BLaER1 treated with 17β-estradiol and CSF1 and Interleukin-3, amounts not matched to agents 10 nM and 100 nM (cell line): ENCODE measurements around the gene PAQR9.

ENCODE experiments used
- H3K27ac ChIP-seq, 11 experiments: shearing (Covaris generic); formaldehyde crosslinking; 2 replicates each; pipeline ENCODE4 v1.8.1; 2022
- H3K27me3 ChIP-seq, 11 experiments: shearing (Covaris generic); formaldehyde crosslinking; 2 replicates each; pipeline ENCODE4 v1.8.1; 2022
- H3K36me3 ChIP-seq, 11 experiments: shearing (Covaris generic); formaldehyde crosslinking; 2 replicates each; pipeline ENCODE4 v1.8.1; 2022
- H3K4me1 ChIP-seq, 10 experiments: shearing (Covaris generic); formaldehyde crosslinking; 2 replicates each; pipeline ENCODE4 v1.8.1; 2022
- H3K4me2 ChIP-seq, 11 experiments: shearing (Covaris generic); formaldehyde crosslinking; 2 replicates each; pipeline ENCODE4 v1.8.1; 2022
- H3K4me3 ChIP-seq, 10 experiments: shearing (Covaris generic); formaldehyde crosslinking; 2 replicates each; pipeline ENCODE4 v1.8.1; 2022
- H3K9ac ChIP-seq, 11 experiments: shearing (Covaris generic); formaldehyde crosslinking; 2 replicates each; pipeline ENCODE4 v1.8.1; 2022
- H3K9me3 ChIP-seq, 11 experiments: shearing (Covaris generic); formaldehyde crosslinking; replicated peaks in 1 of 11; 2 replicates each; pipeline ENCODE4 v1.8.1; 2022
- H4K20me1 ChIP-seq, 11 experiments: shearing (Covaris generic); formaldehyde crosslinking; 2 replicates each; pipeline ENCODE4 v1.8.1; 2022
- Cebpa-rat ChIP-seq, 11 experiments: shearing (Covaris generic); IDR thresholded peaks; 2 replicates each; pipeline ENCODE4 v1.8.1; 2022

The PAQR9 gene

DNA sequence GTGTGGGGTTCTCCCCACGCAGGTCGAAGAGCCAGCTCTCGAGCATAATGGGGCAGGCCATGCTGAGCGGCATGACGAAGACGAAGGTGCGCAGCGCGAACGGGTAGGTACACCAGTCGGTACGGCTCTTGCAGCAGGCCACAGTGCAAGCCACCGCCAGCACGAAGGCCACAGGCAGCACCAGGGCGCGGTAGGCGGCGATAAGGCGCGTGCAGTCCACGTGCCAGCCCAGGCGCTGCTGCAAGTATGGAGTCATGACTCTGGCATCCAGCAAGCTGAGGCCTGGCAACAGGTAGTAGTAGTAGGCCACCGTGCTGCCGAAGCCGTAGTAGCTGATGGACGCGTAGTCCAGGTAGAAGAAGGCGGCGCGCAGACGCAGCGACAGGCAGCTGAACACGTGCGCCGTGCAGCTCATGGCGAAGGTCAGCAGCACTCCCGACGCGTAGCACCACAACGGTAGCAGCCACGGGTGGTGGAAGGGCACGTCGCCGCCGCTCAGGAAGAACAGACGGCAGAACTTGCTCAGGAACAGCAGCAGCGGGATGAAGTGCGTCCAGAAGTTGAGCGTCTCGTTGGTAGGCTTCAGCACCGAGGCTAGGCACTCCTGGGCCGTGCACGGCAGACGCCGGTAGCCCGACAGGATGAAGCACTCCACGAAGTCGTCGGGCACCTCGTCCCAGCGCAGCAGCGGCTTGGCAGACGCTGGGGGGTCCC is 797 bp downstream of the PAQR9 start:
- peaks cover 0 to 5% (median 4%) of the 10 kb centered on the region in 10 experiments; a peak in 5 of 20 replicates for H3K4me1 ChIP-seq
- peaks cover 41 to 53% (median 50%) of the 10 kb centered on the region in 11 experiments for H3K27me3 ChIP-seq
- peaks cover 0 to 11% (median 4%) of the 10 kb centered on the region in 11 experiments; a peak in 8 of 22 replicates for H3K9me3 ChIP-seq
- H3K36me3 ChIP-seq = no peaks in the 10 kb centered on the region
- no peak for TF ChIP-seq Cebpa-rat (IDR thresholded peaks at IDR 0.05)
- H3K9ac ChIP-seq = peak overlapping the region in 9 of 11 experiments; percentile 60 to 76 (median 67); a peak in 12 of 22 replicates
- no peak overlapping the region for H3K27ac ChIP-seq
- H3K4me3 ChIP-seq = peak overlapping the region; percentile 61 to 77 (median 72)
- H4K20me1 ChIP-seq = no peaks in the 10 kb centered on the region
- peak overlapping the region; percentile 90 to 99 (median 93) for H3K4me2 ChIP-seq

DNA sequence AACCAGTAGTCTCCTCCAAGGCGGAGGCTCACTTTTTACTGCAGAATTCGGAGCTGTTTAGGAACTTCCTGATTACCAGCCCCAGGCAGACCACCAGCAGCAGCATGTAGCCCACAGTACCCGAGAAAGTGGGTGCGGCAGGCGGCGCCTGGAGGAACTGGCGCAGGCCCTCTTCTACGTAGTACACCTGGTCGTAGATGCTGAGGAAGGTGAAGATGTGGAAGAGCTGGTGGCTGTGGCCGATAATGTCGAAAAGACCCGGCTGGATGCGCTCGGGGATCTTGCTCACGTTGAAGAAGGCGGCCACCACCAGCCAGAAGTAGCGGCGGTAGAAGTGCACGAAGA is 1.3 kb downstream of the PAQR9 start:
- Histone ChIP-seq H3K27ac (no peak overlapping the region), H3K9me3 (peaks cover 0 to 11% (median 4%) of the 10 kb centered on the region in 11 experiments; a peak in 8 of 22 replicates), H3K9ac (no peak overlapping the region), H3K4me3 (no peak overlapping the region), H3K36me3 (no peaks in the 10 kb centered on the region), H3K27me3 (peaks cover 41 to 53% (median 50%) of the 10 kb centered on the region in 11 experiments), H4K20me1 (no peaks in the 10 kb centered on the region), H3K4me2 (no peak overlapping the region), H3K4me1 (peaks cover 0 to 5% (median 4%) of the 10 kb centered on the region in 10 experiments; a peak in 5 of 20 replicates)
- TF ChIP-seq Cebpa-rat (IDR thresholded peaks at IDR 0.05) = no peak

DNA sequence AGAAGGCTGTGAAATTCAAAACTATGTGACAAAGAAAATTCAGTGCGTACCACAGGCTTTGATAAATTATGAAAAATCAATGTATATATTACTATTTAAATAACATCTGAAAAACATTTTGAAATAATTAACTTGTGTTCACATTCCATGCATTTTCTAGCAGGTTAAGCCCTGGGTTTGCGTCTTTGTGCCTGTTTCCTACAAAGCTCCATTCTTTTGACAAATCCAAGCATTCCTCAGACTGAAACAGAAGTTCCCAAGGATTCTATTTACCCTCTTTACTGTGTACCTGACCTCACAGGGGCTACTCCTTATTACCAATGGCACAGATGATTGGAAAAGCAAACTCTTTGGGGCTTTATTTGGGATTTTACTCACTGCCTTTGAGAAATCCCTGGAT is 1.9 kb downstream of the PAQR9 start:
- Histone ChIP-seq H3K27me3 (peaks cover 41 to 53% (median 50%) of the 10 kb centered on the region in 11 experiments), H3K4me2 (no peak overlapping the region), H3K36me3 (no peaks in the 10 kb centered on the region), H3K4me1 (peaks cover 0 to 5% (median 4%) of the 10 kb centered on the region in 10 experiments; a peak in 5 of 20 replicates), H3K9ac (no peak overlapping the region), H3K27ac (no peak overlapping the region), H3K4me3 (no peak overlapping the region), H4K20me1 (no peaks in the 10 kb centered on the region), H3K9me3 (peaks cover 0 to 11% (median 4%) of the 10 kb centered on the region in 11 experiments; a peak in 8 of 22 replicates)
- no peak for TF ChIP-seq Cebpa-rat (IDR thresholded peaks at IDR 0.05)

DNA sequence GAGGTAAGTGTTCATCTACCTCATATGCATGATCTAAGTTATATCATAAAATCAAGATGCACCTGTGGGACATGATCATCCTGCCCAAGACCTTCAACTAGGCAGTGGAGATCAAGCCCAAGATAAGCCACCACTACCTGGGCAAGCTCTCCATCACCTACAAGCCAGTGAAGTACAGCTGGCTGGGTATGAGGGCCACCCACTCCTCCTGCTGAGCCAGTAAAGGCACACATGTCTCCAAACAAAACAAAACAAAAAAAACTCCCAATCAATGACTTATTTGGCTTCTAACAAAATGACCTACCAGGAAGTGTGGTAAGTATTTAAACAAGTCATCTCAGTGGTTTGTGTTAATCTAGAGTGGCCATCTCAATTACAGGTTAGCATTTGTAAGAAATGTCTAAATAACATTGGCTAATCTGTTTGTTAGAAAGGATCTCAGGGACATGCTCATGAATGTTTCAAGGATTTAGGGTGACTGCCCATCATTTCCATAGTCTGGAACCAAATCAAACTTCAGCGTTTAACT is 3.1 kb downstream of the PAQR9 start:
- H3K4me1 ChIP-seq = peaks cover 0 to 5% (median 4%) of the 10 kb centered on the region in 10 experiments; a peak in 5 of 20 replicates
- no peaks in the 10 kb centered on the region for H4K20me1 ChIP-seq
- no peak overlapping the region for H3K4me3 ChIP-seq
- no peak overlapping the region for H3K9ac ChIP-seq
- no peak overlapping the region for H3K27ac ChIP-seq
- no peak for TF ChIP-seq Cebpa-rat (IDR thresholded peaks at IDR 0.05)
- H3K9me3 ChIP-seq = peaks cover 0 to 11% (median 4%) of the 10 kb centered on the region in 11 experiments; a peak in 8 of 22 replicates
- H3K36me3 ChIP-seq = no peaks in the 10 kb centered on the region
- H3K4me2 ChIP-seq = no peak overlapping the region
- H3K27me3 ChIP-seq = peaks cover 37 to 44% (median 41%) of the 10 kb centered on the region in 11 experiments

DNA sequence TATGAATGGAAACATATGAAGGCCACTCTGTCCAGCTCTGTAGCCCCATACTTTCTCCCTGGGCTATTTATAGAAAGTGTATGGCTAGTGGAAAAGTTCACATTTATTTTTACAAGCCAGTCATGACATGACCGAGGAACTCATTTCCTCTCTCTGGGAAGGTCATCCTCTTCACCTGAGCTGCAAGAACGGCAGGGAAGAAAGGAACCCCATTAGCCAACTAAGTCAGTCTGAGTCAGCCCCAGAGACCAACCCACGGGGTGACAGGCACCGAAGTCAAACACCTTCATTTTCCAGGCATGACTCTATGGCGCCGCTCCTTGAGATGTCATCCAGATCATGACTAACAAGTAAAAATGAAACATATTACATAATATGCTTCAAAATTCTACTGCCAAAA is 4.8 kb downstream of the PAQR9 start:
- H3K9me3 ChIP-seq = peaks cover 0 to 11% (median 4%) of the 10 kb centered on the region in 11 experiments; a peak in 8 of 22 replicates
- no peaks in the 10 kb centered on the region for H4K20me1 ChIP-seq
- H3K27ac ChIP-seq = no peak overlapping the region
- H3K36me3 ChIP-seq = no peaks in the 10 kb centered on the region
- H3K4me1 ChIP-seq = peaks cover 0 to 5% (median 4%) of the 10 kb centered on the region in 10 experiments; a peak in 5 of 20 replicates
- no peak for TF ChIP-seq Cebpa-rat (IDR thresholded peaks at IDR 0.05)
- H3K4me2 ChIP-seq = no peak overlapping the region
- H3K9ac ChIP-seq = no peak overlapping the region
- peaks cover 22 to 27% (median 24%) of the 10 kb centered on the region in 11 experiments for H3K27me3 ChIP-seq
- H3K4me3 ChIP-seq = no peak overlapping the region

DNA sequence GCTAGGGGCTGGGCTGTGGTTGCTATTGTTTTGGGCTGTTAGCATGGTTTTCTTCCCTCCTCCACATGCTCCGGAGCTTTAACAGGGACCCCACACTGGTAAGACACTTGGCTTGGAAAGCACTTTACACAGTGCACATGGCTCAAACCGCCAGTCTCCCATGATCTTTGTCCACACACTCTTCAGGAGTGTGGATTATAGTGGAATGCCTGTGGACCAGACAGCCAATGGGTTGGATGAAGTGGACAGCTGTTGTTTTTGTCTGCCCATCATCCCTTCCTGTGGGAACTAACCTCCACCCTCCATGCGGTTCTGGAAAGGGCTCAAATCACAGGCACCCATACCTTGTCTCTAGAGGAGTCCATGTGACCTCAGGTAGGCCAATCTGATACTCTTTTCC is 10.0 kb downstream of the PAQR9 start:
- Histone ChIP-seq H3K4me2 (no peak overlapping the region), H3K9me3 (no peaks in the 10 kb centered on the region), H3K4me3 (no peak overlapping the region), H3K4me1 (no peaks in the 10 kb centered on the region), H4K20me1 (no peaks in the 10 kb centered on the region), H3K36me3 (no peaks in the 10 kb centered on the region), H3K9ac (no peak overlapping the region), H3K27ac (no peak overlapping the region), H3K27me3 (no peaks in the 10 kb centered on the region)
- TF ChIP-seq Cebpa-rat (IDR thresholded peaks at IDR 0.05) = no peak

DNA sequence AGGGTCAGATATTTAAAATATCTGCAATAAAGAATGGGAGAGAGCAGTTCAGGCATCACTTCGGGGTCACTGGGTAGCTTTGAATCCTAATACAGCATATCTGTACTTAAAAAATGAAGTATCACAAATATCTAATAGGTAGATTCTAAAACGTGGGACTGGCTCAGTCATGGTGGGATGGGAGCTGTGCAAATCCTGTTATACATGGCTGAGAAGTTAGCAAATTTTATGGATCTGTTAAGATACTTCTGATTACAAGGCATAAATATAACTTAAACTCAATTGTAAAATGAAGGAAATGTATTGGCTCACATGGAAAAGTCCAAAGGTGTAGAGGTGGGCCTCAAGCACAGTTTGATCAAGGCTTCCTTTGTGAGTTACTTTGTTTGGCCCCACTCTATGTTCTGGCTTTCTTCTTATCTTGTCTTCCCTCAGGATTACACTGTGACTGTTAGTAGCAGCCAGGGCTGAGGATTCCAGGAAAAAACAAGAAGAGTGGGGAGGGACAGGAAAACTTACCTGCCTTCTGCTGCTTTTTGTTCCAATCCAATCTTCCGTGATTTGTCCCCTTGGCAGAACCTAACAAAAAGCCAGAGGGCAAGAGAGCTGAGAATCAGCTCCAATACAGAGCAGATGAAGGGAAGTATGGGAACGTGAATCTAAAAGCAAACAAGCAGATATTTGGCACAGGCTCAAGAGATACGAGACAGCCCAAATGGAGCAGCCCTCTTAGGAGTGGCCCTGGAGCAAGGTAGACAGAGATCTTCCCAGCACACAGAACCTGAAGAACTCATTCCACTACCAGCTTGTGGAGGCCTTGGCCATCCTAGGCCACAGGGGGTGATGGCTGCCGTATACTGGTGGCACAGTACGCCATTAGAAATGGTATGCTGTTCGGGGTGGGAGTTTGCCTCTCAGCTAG is 10.9 kb downstream of the PAQR9 start:
- H4K20me1 ChIP-seq = no peaks in the 10 kb centered on the region
- no peak overlapping the region for H3K9ac ChIP-seq
- H3K9me3 ChIP-seq = peaks cover 0 to 4% (median 2%) of the 10 kb centered on the region in 11 experiments; a peak in 11 of 22 replicates
- H3K4me2 ChIP-seq = no peak overlapping the region
- H3K4me1 ChIP-seq = no peaks in the 10 kb centered on the region
- H3K36me3 ChIP-seq = no peaks in the 10 kb centered on the region
- H3K27ac ChIP-seq = no peak overlapping the region
- no peak for TF ChIP-seq Cebpa-rat (IDR thresholded peaks at IDR 0.05)
- no peaks in the 10 kb centered on the region for H3K27me3 ChIP-seq
- H3K4me3 ChIP-seq = no peak overlapping the region

DNA sequence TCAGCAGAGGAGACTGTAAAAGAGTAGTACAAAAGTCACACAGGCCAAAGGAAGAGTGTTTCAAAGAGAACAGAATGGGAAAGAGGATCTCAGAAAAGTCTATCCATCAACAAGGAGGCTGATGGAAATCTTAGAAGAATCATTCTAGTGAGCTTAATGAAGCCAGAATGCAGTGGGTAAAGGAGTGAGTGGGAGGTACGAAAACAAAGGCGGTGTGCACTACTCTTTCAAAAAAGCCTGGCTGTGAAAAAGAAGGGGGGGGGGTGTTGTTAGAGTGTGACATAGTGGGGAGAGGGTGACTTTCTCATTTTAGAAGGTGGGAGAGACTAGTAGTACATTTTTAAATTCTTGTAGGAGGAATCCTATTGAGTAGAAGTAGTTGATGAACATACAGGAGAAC is 11.7 kb downstream of the PAQR9 start:
- Histone ChIP-seq H3K27ac (no peak overlapping the region), H3K36me3 (no peaks in the 10 kb centered on the region), H3K4me1 (no peaks in the 10 kb centered on the region), H3K9ac (no peak overlapping the region), H3K27me3 (no peaks in the 10 kb centered on the region), H3K4me3 (no peak overlapping the region), H3K9me3 (peaks cover 0 to 12% (median 8%) of the 10 kb centered on the region in 11 experiments; a peak in 12 of 22 replicates), H3K4me2 (no peak overlapping the region), H4K20me1 (no peaks in the 10 kb centered on the region)
- TF ChIP-seq Cebpa-rat (IDR thresholded peaks at IDR 0.05) = no peak

DNA sequence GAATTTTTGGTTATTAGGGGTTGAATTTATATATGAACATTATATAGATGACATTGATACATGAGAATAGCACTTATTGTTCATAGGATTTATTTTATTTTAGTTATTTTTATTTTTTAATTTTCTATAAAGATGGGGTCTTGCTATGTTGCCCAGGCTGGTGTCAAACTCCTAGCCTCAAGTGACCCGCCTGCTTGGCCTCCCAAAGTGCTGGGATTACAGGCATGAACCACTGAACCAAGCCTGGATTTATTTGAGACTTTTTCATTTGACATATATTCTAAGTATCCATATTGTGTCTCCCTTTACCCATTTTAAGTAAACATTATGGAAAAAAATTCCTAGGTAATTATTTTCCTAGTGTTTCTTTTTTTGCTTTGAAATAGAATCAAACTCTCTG is 12.5 kb downstream of the PAQR9 start:
- Histone ChIP-seq H3K27me3 (no peaks in the 10 kb centered on the region), H3K4me3 (no peak overlapping the region), H4K20me1 (no peaks in the 10 kb centered on the region), H3K4me1 (no peaks in the 10 kb centered on the region), H3K36me3 (no peaks in the 10 kb centered on the region), H3K9me3 (peaks cover 0 to 13% (median 8%) of the 10 kb centered on the region in 11 experiments; a peak in 12 of 22 replicates), H3K9ac (no peak overlapping the region), H3K27ac (no peak overlapping the region), H3K4me2 (no peak overlapping the region)
- no peak for TF ChIP-seq Cebpa-rat (IDR thresholded peaks at IDR 0.05)
